ENCODE results near the gene WDR82.

DNA sequence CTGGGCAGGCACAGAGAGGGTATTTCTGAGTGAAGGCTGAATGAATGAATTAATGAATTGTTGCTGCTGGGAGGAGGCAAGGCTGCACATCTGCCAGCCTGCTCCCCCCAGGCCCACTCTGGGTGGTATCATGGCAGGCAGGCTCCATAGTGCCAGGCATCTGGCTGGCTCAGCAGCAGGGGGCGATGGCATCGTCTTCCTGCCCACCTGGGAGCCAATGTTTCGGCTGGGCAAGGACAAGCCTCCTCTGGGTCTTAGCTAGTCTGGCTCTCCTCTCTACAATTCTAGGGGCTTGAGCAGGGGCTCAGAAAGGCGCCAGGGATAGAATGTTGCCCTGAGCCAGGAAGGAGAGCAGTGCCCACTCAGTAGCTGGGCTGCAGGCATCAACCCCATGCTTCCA lies 51.3 kb downstream of the WDR82 start:
- TF ChIP-seq, protein P1, sequence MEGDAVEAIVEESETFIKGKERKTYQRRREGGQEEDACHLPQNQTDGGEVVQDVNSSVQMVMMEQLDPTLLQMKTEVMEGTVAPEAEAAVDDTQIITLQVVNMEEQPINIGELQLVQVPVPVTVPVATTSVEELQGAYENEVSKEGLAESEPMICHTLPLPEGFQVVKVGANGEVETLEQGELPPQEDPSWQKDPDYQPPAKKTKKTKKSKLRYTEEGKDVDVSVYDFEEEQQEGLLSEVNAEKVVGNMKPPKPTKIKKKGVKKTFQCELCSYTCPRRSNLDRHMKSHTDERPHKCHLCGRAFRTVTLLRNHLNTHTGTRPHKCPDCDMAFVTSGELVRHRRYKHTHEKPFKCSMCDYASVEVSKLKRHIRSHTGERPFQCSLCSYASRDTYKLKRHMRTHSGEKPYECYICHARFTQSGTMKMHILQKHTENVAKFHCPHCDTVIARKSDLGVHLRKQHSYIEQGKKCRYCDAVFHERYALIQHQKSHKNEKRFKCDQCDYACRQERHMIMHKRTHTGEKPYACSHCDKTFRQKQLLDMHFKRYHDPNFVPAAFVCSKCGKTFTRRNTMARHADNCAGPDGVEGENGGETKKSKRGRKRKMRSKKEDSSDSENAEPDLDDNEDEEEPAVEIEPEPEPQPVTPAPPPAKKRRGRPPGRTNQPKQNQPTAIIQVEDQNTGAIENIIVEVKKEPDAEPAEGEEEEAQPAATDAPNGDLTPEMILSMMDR (IDR thresholded peaks at IDR 0.05; ENCODE audit: insufficient read depth, low read depth, low read length) = no peak
- TF ChIP-seq EZH2 (IDR thresholded peaks at IDR 0.05; ENCODE audit: insufficient read depth, low read length) = no peak
